LHCN-M2 (cell line): ENCODE measurements around the gene MXRA5. TPM values are rescaled to one million over a fixed set of nuclear protein-coding genes. Genes with fewer than 3 reads are reported as not detected.
"Not testable (repeated sequence)": the region's sequence is repeated elsewhere in the genome, so short reads cannot be mapped to it uniquely, and the experiment has no call there.

Experiments used
- DNase-seq: peaks from one replicate; pipeline ENCODE4 v3.0.0-alpha.2; 2012; ENCODE audit warnings: low read depth
- polyA plus RNA-seq: library from polyadenylated mRNA; unstranded; fragments of >200 nt; gene quantifications from one replicate; pipeline ENCODE4 v1.2.1, GENCODE V29; 2012; ENCODE audit warnings: missing spikeins
- total RNA-seq: library from RNA; depleted of rRNA; stranded (reverse); fragments of >200 nt; gene quantifications from 2 replicates; pipeline ENCODE4 v1.2.3, GENCODE V29; 2014; rRNA removed

The MXRA5 gene, protein sequence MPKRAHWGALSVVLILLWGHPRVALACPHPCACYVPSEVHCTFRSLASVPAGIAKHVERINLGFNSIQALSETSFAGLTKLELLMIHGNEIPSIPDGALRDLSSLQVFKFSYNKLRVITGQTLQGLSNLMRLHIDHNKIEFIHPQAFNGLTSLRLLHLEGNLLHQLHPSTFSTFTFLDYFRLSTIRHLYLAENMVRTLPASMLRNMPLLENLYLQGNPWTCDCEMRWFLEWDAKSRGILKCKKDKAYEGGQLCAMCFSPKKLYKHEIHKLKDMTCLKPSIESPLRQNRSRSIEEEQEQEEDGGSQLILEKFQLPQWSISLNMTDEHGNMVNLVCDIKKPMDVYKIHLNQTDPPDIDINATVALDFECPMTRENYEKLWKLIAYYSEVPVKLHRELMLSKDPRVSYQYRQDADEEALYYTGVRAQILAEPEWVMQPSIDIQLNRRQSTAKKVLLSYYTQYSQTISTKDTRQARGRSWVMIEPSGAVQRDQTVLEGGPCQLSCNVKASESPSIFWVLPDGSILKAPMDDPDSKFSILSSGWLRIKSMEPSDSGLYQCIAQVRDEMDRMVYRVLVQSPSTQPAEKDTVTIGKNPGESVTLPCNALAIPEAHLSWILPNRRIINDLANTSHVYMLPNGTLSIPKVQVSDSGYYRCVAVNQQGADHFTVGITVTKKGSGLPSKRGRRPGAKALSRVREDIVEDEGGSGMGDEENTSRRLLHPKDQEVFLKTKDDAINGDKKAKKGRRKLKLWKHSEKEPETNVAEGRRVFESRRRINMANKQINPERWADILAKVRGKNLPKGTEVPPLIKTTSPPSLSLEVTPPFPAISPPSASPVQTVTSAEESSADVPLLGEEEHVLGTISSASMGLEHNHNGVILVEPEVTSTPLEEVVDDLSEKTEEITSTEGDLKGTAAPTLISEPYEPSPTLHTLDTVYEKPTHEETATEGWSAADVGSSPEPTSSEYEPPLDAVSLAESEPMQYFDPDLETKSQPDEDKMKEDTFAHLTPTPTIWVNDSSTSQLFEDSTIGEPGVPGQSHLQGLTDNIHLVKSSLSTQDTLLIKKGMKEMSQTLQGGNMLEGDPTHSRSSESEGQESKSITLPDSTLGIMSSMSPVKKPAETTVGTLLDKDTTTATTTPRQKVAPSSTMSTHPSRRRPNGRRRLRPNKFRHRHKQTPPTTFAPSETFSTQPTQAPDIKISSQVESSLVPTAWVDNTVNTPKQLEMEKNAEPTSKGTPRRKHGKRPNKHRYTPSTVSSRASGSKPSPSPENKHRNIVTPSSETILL (N-terminal part only)
- 0.11 and 0.13 TPM in 2 replicates for total RNA-seq
- 2.0 TPM for polyA plus RNA-seq

DNA sequence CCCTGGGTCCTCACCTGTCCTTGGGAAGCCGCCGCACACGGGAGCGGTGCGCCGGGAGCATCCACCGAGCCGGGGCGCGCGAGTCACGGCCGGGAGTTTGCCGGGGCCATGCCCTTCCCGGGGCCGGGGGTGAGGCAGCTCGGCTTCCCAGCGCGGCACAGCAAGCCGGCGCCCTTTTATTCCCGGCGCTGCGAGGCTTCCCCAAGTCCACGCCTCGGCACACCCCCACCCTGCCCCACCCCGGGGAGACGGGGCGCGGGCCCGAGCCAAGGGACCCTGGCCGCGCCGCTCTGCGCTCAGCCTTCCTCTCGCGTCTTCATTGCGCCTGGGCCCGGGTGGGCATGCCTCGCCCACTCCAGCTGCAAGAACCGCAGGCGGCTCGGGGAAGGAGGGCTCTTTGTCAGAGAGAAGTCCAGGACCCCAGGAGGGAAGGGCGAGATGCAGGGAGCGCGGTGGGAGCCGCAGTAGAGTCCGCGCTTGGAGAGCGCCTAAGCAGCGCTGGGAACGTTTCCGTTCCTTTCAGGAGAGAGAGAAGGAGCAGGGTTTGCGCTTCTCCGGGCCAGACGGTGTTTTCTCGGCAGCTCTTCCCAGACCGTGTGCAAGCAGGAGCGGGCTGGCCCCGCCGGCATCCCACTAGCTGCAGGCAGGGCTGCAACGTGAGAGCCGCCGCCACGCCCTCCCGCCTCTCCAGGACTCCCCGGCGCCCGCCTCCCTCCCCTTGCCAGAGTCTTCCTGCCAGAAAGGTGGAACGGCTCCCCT lies at the start of gene MXRA5:
MXRA5 (minus strand) TSS at position 152 of the 759 bp plus-strand sequence. CDS start 2,819 bp downstream, outside the sequence.
- DNase-seq, result no peak

DNA sequence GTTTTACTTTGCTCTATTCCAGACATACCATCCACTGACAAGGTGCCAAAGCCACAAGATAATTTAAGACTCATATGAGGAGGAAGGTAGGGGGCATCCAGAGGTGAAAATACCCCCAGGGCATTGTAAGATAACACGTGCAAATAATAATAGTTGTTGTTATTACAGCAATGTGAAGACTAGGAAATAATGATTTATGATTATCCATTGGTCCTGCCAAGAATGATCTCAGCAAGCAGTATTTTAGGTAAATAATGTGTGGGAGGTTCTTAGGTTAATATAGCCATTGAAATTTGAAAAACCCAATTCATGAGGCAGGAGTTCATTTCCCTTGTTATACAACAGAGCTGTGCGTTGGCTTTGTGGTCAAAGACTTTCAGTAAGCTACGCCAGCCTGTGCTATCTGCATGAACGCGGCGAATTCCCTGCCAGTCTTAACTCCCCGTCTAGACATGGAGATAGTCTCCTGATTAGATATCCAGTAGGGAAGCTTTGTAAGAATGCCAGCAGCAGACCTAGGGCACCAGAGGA lies 47.2 kb upstream of the MXRA5 start:
- no peak for DNase-seq

DNA sequence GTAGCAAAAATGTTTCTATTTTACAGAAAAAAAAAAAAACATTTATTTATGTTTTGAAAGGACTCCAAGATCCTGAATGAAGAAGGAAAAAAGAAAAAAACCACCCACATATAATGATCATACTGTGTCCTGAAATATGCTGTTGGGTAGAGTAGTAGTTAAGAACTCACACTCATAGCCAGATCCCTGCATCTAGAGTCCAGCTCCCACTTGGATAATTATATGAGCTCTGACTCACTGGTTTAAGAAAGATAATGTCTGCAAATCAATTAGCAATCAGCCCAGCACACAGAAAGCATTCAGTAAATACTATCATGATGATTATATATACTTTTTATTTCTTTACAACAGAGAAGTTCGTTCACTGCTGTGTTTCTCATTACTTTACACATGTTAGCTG lies 46.7 kb upstream of the MXRA5 start:
- DNase-seq, result no peak

DNA sequence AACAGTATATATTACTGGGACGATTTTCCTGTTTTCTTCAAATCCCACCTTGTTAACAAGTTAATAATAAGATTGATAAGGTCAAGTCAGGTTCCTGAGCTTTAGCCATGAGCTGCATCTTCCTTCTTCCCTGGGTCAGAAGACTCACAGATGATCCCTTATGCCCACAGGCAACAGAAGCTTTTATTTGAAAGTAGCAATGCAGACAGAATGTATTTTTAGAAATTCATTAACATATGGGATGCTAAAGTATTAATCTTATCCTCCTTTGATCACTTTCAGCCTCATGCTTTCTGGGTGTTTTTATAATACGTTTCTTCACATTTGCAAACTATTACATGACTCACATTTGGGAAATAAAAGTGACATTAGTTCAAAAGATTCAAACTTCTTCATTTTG lies 42.0 kb upstream of the MXRA5 start:
- no peak for DNase-seq

DNA sequence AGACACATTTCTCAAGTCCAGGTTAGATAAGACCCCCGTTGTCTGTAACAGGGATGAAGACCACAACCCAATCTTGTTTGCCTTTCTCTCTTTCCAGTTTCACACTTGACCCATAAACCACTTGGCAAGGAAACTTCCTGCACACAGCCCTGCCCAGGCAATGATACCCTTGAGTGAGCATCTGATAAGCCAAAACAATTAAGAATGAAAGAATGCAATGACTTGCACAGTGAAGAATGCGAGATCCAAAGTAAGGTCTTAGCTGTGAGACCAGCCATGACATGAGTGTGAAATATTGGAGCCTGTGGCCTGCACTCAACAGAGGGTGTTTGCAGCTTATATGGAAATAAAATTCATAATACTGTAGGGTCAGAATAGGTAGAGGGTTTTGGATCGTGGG lies 37.9 kb upstream of the MXRA5 start:
- DNase-seq, result no peak

DNA sequence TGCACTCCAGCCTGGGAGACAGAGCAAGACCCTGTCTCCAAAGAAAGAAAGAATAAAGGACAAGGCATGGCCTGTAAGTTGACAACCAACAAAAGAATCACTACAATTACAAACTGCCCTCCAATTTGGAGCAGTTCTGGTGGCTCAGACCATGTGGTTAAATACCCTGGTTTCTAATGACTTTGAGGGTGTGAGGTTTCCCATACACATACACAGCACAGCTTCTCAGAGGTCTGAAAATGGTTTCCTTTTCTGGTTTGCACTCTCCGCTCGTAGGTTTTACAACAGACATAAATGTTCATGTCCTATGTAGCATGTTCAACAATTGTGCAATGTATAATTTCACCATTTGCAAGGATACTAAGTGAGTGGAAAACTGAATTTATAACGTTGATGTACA lies 34.2 kb upstream of the MXRA5 start:
- DNase-seq, result no peak

DNA sequence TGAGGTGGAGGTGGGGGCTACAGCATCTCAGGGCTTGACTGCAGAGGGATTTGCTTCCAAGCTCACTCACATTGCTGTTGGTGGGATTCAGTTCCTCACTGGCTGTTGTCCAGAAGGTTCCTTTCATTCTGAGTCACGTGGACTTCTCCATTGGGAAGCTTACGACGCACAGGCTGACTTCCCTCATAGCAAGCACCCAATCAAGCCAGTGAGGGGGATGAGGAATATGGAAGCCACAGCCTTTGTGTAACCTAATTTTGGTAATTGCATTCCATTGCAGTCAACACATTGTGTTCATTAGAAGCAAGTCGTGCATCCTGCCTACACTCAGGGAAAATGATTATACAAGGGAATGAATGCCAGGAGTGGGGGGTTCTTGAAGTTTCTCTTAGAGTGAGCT lies 32.7 kb upstream of the MXRA5 start:
- no peak for DNase-seq

DNA sequence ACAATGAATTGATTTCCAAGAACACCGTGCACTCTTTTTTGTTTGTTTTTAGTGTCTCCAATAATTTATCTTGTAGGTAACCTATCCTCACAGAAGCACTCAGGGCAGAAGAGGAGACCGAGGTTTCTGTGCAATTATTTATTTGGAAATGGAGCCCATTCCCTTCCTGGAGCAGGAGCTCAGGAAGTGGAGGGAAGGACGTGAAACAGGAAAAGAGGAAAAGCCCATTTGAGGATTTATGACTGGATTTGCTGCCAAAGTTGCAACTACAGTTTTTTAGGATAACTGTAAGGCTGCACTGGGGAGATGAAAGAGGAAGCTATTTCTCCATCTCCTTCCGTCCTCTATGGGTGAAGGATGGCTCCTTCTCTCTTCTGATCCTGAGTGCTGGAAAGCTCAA lies 31.7 kb upstream of the MXRA5 start:
- no peak for DNase-seq

DNA sequence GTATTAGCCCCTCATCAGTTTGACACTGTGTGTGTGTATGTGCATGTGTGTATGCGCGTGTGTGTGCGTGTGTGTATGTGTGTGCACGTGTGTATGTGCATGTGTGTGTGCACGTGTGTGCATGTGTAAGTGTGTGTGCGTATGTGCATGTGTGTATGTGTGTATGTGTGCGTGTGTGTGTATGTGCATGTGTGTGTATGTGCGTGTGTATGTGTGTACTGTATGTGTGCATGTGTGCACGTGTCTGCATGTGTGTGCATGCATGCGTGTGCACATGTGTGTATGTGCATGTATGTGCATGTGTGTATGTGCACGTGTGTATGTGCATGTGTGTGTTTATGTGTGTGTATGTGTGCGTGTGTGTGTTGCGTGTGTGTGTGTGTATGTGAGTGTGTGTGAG lies 31.1 kb upstream of the MXRA5 start:
- DNase-seq, result no peak

DNA sequence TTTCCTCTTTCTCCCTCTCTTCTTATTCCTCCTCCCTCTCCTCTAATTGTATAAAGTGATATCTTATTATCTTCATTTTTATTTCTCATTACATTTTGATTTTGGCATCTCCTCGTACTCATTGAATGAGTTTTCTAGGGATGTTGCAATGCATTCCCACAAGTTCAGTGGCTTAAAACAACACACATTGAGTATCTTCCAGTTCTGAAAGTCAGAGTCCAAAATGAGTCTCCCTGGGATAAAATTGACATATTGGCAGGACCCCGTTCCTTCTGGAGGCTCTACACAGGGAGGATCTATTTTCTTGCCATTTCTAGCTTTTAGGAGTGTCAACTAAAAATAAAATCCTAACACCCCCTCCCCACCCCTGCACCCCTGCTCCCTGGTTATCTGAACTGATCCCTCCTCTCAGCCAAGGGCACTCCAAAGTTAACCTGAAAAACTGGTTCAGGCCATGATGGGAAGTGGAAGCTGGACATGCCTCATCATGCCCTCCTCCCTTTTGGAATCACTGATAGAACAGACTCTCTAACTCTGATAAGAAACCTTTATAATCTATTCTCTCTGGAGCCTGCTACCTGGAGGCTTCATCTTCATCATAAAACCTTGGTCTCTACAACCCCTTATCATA lies 29.5 kb upstream of the MXRA5 start:
- DNase-seq, result not testable (repeated sequence)

DNA sequence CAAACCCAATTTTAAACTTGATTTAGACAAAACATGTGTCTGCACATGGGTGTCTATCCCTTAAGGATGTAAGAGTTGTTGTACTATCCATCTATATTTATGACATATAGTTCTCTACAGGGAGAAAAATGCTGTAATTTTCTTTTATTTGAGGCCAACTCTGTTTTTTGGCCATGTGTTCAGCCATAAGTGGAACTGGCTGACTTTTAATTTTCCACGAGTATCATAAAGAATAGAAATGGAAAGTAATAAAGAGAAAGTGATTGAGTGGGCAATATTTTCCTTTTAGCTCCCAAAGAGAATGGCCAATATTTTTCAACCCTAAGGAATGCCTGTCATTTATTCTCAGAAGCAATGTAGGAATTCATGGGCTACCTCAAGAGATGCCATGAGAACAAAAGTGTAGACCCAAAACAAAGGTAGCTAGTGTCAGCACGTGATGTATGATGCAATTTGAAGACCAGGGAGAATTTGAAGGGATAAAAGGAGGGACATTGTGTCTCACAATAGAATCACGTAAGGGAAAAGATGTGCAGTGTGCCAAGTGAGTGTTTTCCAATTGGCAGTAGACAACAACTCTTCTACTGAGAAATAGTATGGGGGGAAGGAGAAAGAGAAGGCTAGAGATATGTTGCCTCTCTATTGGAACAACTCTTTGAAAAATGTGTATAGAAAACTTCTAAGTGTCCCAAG lies 27.8 kb upstream of the MXRA5 start:
- DNase-seq, result no peak

DNA sequence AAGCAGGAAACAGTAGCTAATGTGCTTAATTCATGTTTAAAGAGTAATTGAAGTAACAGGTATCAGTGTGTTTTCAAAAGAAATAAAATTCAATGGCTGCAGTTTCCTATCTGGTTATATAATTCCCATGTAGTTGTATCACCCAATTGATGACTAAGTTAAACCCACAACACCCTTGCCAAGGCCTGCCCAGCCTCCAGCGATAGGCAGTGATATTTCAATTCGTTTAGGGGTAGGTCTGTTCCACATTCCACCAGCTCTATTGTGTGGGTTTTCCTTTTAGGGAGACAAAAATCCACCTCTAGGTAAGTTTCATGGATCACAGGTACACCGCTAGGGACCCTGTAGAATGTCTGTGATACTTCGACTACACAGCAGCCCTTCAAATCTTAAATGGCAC lies 24.7 kb upstream of the MXRA5 start:
- DNase-seq, result no peak

DNA sequence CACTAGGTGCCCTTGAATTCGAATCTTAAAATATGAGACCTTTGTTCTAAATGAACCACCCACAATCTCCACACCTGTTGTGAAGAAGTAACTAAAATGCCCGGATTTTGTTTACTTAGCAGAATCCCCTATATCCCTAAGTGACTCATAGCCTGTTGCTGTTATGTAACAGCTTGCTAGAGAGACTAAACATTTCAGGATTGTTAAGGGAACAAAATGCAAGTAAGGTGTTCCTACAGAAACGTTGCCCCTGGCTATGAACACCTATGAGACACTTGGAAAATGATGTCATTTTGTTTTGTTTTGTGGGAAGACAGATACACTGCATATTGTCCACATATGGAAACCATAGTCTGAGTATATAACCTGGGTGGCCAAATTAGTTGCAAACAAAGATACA lies 24.2 kb upstream of the MXRA5 start:
- no peak for DNase-seq

DNA sequence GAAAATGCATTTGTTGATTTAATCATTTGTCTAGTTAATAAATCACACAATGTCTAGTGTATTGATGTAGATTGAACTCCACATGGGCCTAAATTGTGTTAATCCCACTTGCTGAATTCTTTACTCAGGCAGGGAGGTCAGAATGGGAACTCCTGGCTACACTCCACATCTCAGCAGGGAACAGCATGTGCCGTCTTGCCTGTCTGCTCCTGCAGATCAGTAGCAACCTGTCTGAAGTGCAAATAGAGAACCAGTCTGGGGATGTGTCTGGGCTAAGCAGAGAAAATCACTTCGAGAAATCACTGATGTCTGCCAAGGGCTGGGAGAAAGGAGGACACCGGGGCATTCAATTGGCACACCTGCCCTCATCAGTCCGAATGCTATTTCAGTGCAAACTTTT lies 16.5 kb upstream of the MXRA5 start:
- DNase-seq, result no peak

DNA sequence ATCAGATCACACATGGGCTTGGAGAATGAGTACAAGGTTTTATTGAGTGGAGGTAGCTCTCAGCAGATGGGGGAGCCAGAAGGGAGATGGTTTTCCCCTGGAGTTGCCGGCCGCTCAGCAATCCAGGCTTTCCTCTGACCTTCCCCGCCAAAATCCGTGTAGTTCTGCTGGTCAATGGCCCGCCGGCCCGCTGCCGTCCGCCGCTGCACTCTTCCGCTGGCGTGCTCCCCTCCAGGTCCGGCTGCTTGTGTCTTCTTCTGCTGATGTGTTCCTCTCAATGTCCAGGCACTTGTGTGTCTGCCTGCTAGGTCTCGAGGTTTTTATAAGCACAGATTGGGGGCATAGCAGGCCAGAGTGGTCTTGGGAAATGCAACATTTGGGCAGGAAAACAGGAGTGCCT lies 14.4 kb upstream of the MXRA5 start:
- no peak for DNase-seq

DNA sequence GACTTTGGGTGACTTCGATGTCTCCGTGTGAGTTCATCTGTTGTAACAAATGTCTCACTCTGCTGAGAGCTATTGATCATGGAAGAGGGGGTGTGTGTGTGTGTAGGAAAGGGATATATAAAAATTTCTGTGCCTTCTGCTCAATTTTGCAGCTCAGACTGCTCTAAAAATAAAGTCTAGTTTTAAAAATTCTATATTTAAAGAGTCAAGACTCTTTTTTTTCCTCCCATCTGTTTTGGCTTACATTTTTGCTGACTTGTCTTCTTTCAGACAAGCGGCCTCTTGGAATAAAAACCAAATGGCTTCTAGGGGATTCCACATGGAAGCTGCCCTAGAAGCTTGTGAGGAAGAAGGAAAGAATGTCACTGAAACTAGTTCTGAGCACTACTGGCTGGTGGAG lies 6.3 kb upstream of the MXRA5 start:
- not testable (repeated sequence) for DNase-seq

DNA sequence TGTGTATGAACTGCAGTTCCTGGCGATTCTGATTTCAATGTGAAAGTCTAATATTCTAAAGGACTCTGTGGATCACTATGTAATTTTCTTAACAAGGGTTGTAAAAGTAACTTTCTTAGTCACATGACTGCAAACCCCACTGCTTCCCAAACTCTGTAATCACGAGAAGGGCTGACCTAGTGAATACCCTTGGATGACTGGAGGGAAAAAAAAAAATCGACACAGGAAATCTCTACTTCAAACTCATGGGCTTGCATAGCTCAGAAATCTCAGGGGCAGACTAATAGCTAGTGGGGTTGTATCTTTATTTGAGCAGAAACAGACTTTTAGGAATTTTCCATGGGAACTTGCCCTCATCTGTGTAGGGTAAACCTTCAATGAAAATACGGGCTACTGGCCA lies 4.8 kb upstream of the MXRA5 start:
- DNase-seq, result no peak

DNA sequence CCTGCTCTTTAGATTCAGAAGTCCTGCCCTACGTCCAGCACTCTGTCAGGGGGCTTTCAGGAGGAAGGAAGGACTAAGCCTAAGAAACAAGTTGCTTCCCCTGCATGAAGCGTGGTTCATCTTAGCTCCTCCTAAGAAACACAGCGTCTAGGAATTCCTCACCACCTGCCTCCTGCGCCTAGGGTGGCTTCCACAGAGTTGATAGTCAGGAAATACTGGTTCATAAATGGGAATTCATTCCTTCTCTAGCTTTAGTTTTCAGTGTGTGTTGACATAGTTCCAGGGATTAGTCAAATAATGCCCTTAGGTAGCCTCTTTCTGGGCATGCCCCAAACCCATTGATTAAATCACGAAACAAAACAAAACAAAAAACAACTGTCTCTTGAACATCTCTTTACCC lies 1.7 kb upstream of the MXRA5 start:
- DNase-seq, result no peak

DNA sequence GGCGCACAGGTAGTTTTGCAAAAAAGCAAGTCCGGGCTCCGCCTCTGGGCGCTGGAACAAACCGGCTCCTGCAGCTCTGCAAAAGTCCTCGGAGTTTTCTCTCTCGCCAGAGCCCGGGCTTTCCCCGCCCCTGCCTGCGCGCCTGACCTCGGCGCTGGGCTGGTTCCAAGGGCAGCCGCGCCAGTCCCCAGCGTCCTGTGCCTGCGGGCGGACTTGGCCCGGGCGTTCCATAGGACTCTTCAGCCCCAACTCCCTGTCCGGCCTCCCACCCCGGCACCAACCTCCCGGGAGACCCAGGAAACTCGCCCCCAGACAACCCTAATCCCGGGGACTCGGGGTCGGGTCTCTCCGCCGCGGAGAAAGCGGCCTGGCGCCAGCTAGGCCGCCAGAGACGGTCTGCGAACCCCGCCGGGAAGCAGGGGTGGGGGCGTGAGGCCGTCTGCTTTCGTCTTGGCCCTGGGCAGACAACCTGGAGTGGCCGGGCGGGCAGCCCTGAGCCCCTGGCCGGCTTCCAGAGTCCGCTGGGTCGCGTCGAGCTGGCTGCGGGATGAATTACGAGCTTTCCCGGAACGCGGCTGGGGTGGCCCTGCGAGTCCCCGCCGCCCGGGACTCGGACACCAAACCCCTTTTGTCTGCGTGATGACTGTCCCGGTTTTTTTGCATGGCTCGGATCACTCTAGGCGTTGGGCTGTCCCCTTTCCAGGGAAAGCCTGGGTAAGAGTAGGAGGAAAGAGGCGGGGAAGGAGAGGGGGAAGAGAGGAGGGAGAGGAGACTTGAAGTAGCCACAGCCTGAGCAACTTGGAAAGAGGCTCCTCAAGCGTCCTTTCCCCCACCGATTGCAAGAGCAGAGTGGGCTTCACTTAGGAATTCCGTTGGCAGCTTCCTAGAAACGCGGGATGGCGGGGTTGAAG lies 916 bp downstream of the MXRA5 start:
- DNase-seq, result peak; percentile 8
